ENCODE results near the gene DPH5. TPM values are rescaled to one million over a fixed set of nuclear protein-coding genes. Genes with fewer than 3 reads are reported as not detected.

The DPH5 gene
- total RNA-seq, 1 experiment from 2014 or later: 76.8 TPM

DNA sequence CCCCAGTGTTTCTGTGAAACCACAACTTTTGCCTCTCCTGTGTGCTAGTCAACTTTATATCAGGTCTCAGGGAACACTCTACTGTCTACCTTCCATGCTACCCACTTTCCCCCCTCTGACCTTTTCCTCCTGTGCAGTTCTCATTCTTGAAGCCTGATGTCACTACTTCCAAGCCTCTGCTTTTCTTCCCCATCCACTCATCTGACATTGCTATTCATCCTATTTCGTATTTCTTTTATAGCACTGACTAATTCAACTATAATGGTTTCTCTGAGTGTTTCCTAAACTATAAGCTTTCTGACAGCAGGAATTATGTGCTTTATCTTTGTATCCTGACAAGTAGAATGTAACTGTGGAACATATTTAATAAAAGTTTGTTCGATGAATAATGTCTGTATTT lies 18.2 kb upstream of the DPH5 start:
- Mint-ChIP-seq H3K27me3 (ENCODE audit: insufficient read depth, unreplicated experiment) (no peaks in the 10 kb centered on the region), H3K4me3 (ENCODE audit: unreplicated experiment) (no peak overlapping the region), H3K9me3 (ENCODE audit: unreplicated experiment) (peaks cover 8% of the 10 kb centered on the region), H3K27ac (ENCODE audit: low read depth, unreplicated experiment) (no peak overlapping the region), H3K4me1 (ENCODE audit: insufficient read depth, unreplicated experiment) (peaks cover 3% of the 10 kb centered on the region), H3K36me3 (ENCODE audit: insufficient read depth, unreplicated experiment) (peaks cover 21% of the 10 kb centered on the region)
- no peak for DNase-seq (ENCODE audit: unreplicated experiment)
- ChIA-PET POLR2A (no interaction called here), CTCF (interaction anchor here (0.6 kb wide), 2 partner anchors 196 to 525 kb away, joined by 3 to 6 read pairs; no protein-coding TSS in a partner anchor)
- intact Hi-C loops (cut with micrococcal nuclease): no loop called here
- TF ChIP-seq CTCF (IDR thresholded peaks at IDR 0.05; ENCODE audit: unreplicated experiment): no peak
- BruUV-seq (replicated peaks): no TSS peak

GRCh38 chr1:101041300-101041699 lies 15.7 kb upstream of the DPH5 start:
- BruUV-seq (replicated peaks): no TSS peak
- TF ChIP-seq CTCF (IDR thresholded peaks at IDR 0.05; ENCODE audit: unreplicated experiment): no peak
- H3K9me3 Mint-ChIP-seq (ENCODE audit: unreplicated experiment): peaks cover 8% of the 10 kb centered on the region

DNA sequence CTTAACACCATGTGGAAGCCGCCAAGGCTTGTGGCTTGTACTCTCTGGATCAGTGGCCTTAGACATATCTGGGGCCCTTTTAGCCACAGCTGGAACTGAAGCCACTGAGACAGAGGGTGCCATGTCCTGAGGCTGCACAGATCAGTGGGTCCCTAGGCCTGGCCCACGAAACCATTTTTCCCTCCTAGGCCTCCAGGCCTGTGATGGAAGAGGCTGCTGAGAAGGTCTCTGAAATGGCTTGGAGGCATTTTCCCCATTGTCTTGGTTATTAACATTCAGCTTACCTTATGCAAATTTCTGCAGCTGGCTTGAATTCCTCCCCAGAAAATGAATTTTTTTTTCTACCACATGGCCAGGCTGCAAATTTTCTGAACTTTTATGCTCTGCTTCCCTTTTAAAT lies 15.1 kb upstream of the DPH5 start:
- ChIA-PET CTCF (no interaction called here), POLR2A (interaction anchor here (1.2 kb wide), 1 partner anchor 14 kb away, joined by 3 read pairs; no protein-coding TSS in a partner anchor)
- no peak for DNase-seq (ENCODE audit: unreplicated experiment)
- no peak for TF ChIP-seq CTCF (IDR thresholded peaks at IDR 0.05; ENCODE audit: unreplicated experiment)
- intact Hi-C loops (cut with micrococcal nuclease): no loop called here
- Mint-ChIP-seq H3K36me3 (ENCODE audit: insufficient read depth, unreplicated experiment) (peaks cover 21% of the 10 kb centered on the region), H3K27ac (ENCODE audit: low read depth, unreplicated experiment) (no peak overlapping the region), H3K27me3 (ENCODE audit: insufficient read depth, unreplicated experiment) (no peaks in the 10 kb centered on the region), H3K4me1 (ENCODE audit: insufficient read depth, unreplicated experiment) (peaks cover 6% of the 10 kb centered on the region), H3K9me3 (ENCODE audit: unreplicated experiment) (peaks cover 8% of the 10 kb centered on the region), H3K4me3 (ENCODE audit: unreplicated experiment) (no peak overlapping the region)
- no TSS peak for BruUV-seq (replicated peaks)

More at GRCh38 chr1:101041300-101041699, 15.7 kb upstream of the DPH5 start:
- ChIA-PET CTCF (no interaction called here), POLR2A (interaction anchor here (1.2 kb wide), 1 partner anchor 14 kb away, joined by 3 read pairs; no protein-coding TSS in a partner anchor)
- peaks cover 21% of the 10 kb centered on the region for H3K36me3 Mint-ChIP-seq (ENCODE audit: insufficient read depth, unreplicated experiment)
- H3K27ac Mint-ChIP-seq (ENCODE audit: low read depth, unreplicated experiment): no peak overlapping the region
- no peak for DNase-seq (ENCODE audit: unreplicated experiment)
- H3K4me1 Mint-ChIP-seq (ENCODE audit: insufficient read depth, unreplicated experiment): peaks cover 6% of the 10 kb centered on the region
- intact Hi-C loops (cut with micrococcal nuclease): no loop called here
- H3K4me3 Mint-ChIP-seq (ENCODE audit: unreplicated experiment): no peak overlapping the region
- H3K27me3 Mint-ChIP-seq (ENCODE audit: insufficient read depth, unreplicated experiment): no peaks in the 10 kb centered on the region

- no peak overlapping the region for H3K4me3 Mint-ChIP-seq (ENCODE audit: unreplicated experiment)
- peaks cover 8% of the 10 kb centered on the region for H3K9me3 Mint-ChIP-seq (ENCODE audit: unreplicated experiment)
- no TSS peak for BruUV-seq (replicated peaks)
- H3K27ac Mint-ChIP-seq (ENCODE audit: low read depth, unreplicated experiment): peak overlapping the region; percentile 1
- H3K36me3 Mint-ChIP-seq (ENCODE audit: insufficient read depth, unreplicated experiment): peaks cover 17% of the 10 kb centered on the region
- intact Hi-C loops (cut with micrococcal nuclease): no loop called here
- POLR2A ChIA-PET: interaction anchor here (0.7 to 0.8 kb wide), 2 partner anchors 195 to 200 kb away, joined by 3 to 4 read pairs; no protein-coding TSS in a partner anchor
- DNase-seq (ENCODE audit: unreplicated experiment): peak; percentile 8
- CTCF ChIA-PET: interaction anchor here (0.8 kb wide), 1 partner anchor 249 kb away, joined by 3 read pairs; no protein-coding TSS in a partner anchor
- H3K4me1 Mint-ChIP-seq (ENCODE audit: insufficient read depth, unreplicated experiment): peaks cover 6% of the 10 kb centered on the region
- TF ChIP-seq CTCF (IDR thresholded peaks at IDR 0.05; ENCODE audit: unreplicated experiment): no peak
- no peaks in the 10 kb centered on the region for H3K27me3 Mint-ChIP-seq (ENCODE audit: insufficient read depth, unreplicated experiment)
These were observed 13.7 kb upstream of the DPH5 start for GRCh38 chr1:101039245-101039644.

All from MCF 10A (cell line).